Epidermal melanocyte (primary cell): ENCODE results near the gene ITGAV.

Experiments used
- DNase-seq: peaks from one replicate; pipeline ENCODE4 v3.0.0; 2011; ENCODE audit warnings: low spot score; ENCODE audit not compliant: insufficient read length

Gene ITGAV

GRCh38 chr2:186573531-186573930, 16.3 kb upstream of the ITGAV start:
- DNase-seq = no peak

GRCh38 chr2:186575302-186575701, 14.6 kb upstream of the ITGAV start:
- DNase-seq = peak; percentile 57

GRCh38 chr2:186575856-186576255, 14.0 kb upstream of the ITGAV start:
- no peak for DNase-seq

- DNase-seq = no peak
Observed at GRCh38 chr2:186576614-186577013, 13.2 kb upstream of the ITGAV start.

- DNase-seq = no peak
Observed at GRCh38 chr2:186582698-186583097, 7.2 kb upstream of the ITGAV start.

- no peak for DNase-seq
Observed at GRCh38 chr2:186584053-186584452, 5.8 kb upstream of the ITGAV start.

GRCh38 chr2:186588421-186588820, 1.4 kb upstream of the ITGAV start:
- no peak for DNase-seq

- DNase-seq = no peak
Observed at GRCh38 chr2:186588940-186589611, 780 bp upstream of the ITGAV start.

- no peak for DNase-seq
Observed at GRCh38 chr2:186590350-186590758, 498 bp downstream of the ITGAV start.

GRCh38 chr2:186590759-186591505, 1.1 kb downstream of the ITGAV start:
- no peak for DNase-seq

- no peak for DNase-seq
Observed at GRCh38 chr2:186591506-186591890, 1.6 kb downstream of the ITGAV start.

GRCh38 chr2:186592137-186592875, 2.5 kb downstream of the ITGAV start:
- no peak for DNase-seq

GRCh38 chr2:186593523-186593922, 3.7 kb downstream of the ITGAV start:
- no peak for DNase-seq

- no peak for DNase-seq
Observed at GRCh38 chr2:186594001-186594722, 4.3 kb downstream of the ITGAV start.

GRCh38 chr2:186595219-186595618, 5.4 kb downstream of the ITGAV start:
- DNase-seq = no peak

- no peak for DNase-seq
Observed at GRCh38 chr2:186599186-186599778, 9.4 kb downstream of the ITGAV start.

- no peak for DNase-seq
Observed at GRCh38 chr2:186603286-186603685, 13.4 kb downstream of the ITGAV start.

- DNase-seq = no peak
Observed at GRCh38 chr2:186605041-186605440, 15.2 kb downstream of the ITGAV start.

GRCh38 chr2:186607660-186608324, 17.9 kb downstream of the ITGAV start:
- DNase-seq = no peak

GRCh38 chr2:186610785-186611184, 20.9 kb downstream of the ITGAV start:
- no peak for DNase-seq

GRCh38 chr2:186611526-186611925, 21.7 kb downstream of the ITGAV start:
- DNase-seq = no peak
